Measurements from ENCODE around the gene CHST12. TPM values are rescaled to one million over a fixed set of nuclear protein-coding genes. Genes with fewer than 3 reads are reported as not detected.

The CHST12 gene
- total and polyA plus RNA-seq, 2 experiments from 2014 or later: 7.2 to 21.5 TPM

- H3K4me2 ChIP-seq: no peak overlapping the region
- H3K27me3 ChIP-seq: no peaks in the 10 kb centered on the region
- no peak overlapping the region for H3K4me3 ChIP-seq
- no peak for DNase-seq (ENCODE audit: low spot score)
- H3K9me2 ChIP-seq (replicated peaks; ENCODE audit: insufficient read depth): no peaks in the 10 kb centered on the region
- no peaks in the 10 kb centered on the region for H3K4me1 ChIP-seq (ENCODE audit: insufficient read depth)
- 93% methylated on average over 12 of the region's 12 CpGs for WGBS (ENCODE audit: low lambda C conversion rate, missing lambda C conversion rate)
- no peaks in the 10 kb centered on the region for H3K36me3 ChIP-seq (replicated peaks; ENCODE audit: insufficient read depth, low read depth)
- H3K79me2 ChIP-seq: no peaks in the 10 kb centered on the region
- no peaks in the 10 kb centered on the region for H4K20me1 ChIP-seq (ENCODE audit: insufficient read depth, poor library complexity, severe bottlenecking)
- no peak overlapping the region for H3K27ac ChIP-seq
- TF ChIP-seq CTCF (IDR thresholded peaks at IDR 0.05; ENCODE audit: poor library complexity) (no peak), EZH2 (IDR thresholded peaks at IDR 0.05; ENCODE audit: borderline replicate concordance) (no peak), EZH2phosphoT487 (IDR thresholded peaks at IDR 0.05; ENCODE audit: low read depth, severe bottlenecking, unreplicated experiment) (no peak)
- H2AFZ ChIP-seq: no peak overlapping the region
- H3K9me3 ChIP-seq (ENCODE audit: low read depth): no peaks in the 10 kb centered on the region
Measured at GRCh38 chr7:2473496-2474180, 70.2 kb downstream of the CHST12 start.

GRCh38 chr7:2474224-2474623, 70.8 kb downstream of the CHST12 start:
- Histone ChIP-seq H3K4me1 (ENCODE audit: insufficient read depth) (no peaks in the 10 kb centered on the region), H3K9me3 (ENCODE audit: low read depth) (no peaks in the 10 kb centered on the region), H3K36me3 (replicated peaks; ENCODE audit: insufficient read depth, low read depth) (no peaks in the 10 kb centered on the region), H3K79me2 (no peaks in the 10 kb centered on the region), H3K4me2 (no peak overlapping the region), H3K9me2 (replicated peaks; ENCODE audit: insufficient read depth) (no peaks in the 10 kb centered on the region), H4K20me1 (ENCODE audit: insufficient read depth, poor library complexity, severe bottlenecking) (no peaks in the 10 kb centered on the region), H2AFZ (no peak overlapping the region), H3K4me3 (no peak overlapping the region), H3K27ac (no peak overlapping the region), H3K27me3 (no peaks in the 10 kb centered on the region)
- DNase-seq (ENCODE audit: low spot score): no peak
- 71% methylated on average over 15 of the region's 15 CpGs for WGBS (ENCODE audit: low lambda C conversion rate, missing lambda C conversion rate)
- no peak for TF ChIP-seq EZH2 (IDR thresholded peaks at IDR 0.05; ENCODE audit: borderline replicate concordance)
- no peak for TF ChIP-seq CTCF (IDR thresholded peaks at IDR 0.05; ENCODE audit: poor library complexity)
- TF ChIP-seq EZH2phosphoT487 (IDR thresholded peaks at IDR 0.05; ENCODE audit: low read depth, severe bottlenecking, unreplicated experiment): no peak

GRCh38 chr7:2474813-2475677, 71.6 kb downstream of the CHST12 start:
- H2AFZ ChIP-seq: no peak overlapping the region
- no peaks in the 10 kb centered on the region for H3K27me3 ChIP-seq
- no peaks in the 10 kb centered on the region for H4K20me1 ChIP-seq (ENCODE audit: insufficient read depth, poor library complexity, severe bottlenecking)
- no peak overlapping the region for H3K27ac ChIP-seq
- no peak overlapping the region for H3K4me3 ChIP-seq
- no peak overlapping the region for H3K4me2 ChIP-seq
- no peaks in the 10 kb centered on the region for H3K4me1 ChIP-seq (ENCODE audit: insufficient read depth)
- H3K36me3 ChIP-seq (replicated peaks; ENCODE audit: insufficient read depth, low read depth): no peaks in the 10 kb centered on the region
- H3K9me2 ChIP-seq (replicated peaks; ENCODE audit: insufficient read depth): no peaks in the 10 kb centered on the region
- 83% methylated on average over 18 of the region's 28 CpGs for WGBS (ENCODE audit: low lambda C conversion rate, missing lambda C conversion rate)
- H3K9me3 ChIP-seq (ENCODE audit: low read depth): no peaks in the 10 kb centered on the region
- no peak for TF ChIP-seq CTCF (IDR thresholded peaks at IDR 0.05; ENCODE audit: poor library complexity)
- TF ChIP-seq EZH2 (IDR thresholded peaks at IDR 0.05; ENCODE audit: borderline replicate concordance): no peak
- TF ChIP-seq EZH2phosphoT487 (IDR thresholded peaks at IDR 0.05; ENCODE audit: low read depth, severe bottlenecking, unreplicated experiment): no peak
- peak; percentile 8 for DNase-seq (ENCODE audit: low spot score)
- no peaks in the 10 kb centered on the region for H3K79me2 ChIP-seq

Data from hepatocyte (in vitro differentiated cells).